GM23338 (cell line): ENCODE results near the gene CHST13. TPM values are rescaled to one million over a fixed set of nuclear protein-coding genes. Genes with fewer than 3 reads are reported as not detected.

ENCODE experiments used
- ATAC-seq: fragments of 200-7000 bp; cut with Tn5 transposase; 3 replicates; pipeline ENCODE4 v1.9.1; 2020
- DNase-seq: peaks from one replicate; pipeline ENCODE4 v3.0.0-alpha.2; 2015; ENCODE audit warnings: low spot score
- H2AFZ ChIP-seq: fragments of 200-600 bp; sonication (generic); 2 replicates; pipeline ENCODE4 v1.8.0; 2016; ENCODE audit warnings: antibody characterized with exemption, mild to moderate bottlenecking, moderate library complexity
- H3F3A ChIP-seq: fragments of 200-600 bp; sonication (generic); replicated peaks from 2 replicates; pipeline ENCODE4 v1.8.0; 2017; ENCODE audit warnings: antibody characterized with exemption, mixed run types, low read depth
- H3K27ac ChIP-seq: fragments of 200-600 bp; sonication (generic); 2 replicates; pipeline ENCODE4 v1.6.1; 2016; ENCODE audit warnings: low read depth
- H3K27me3 ChIP-seq: fragments of 200-600 bp; sonication (generic); 2 replicates; pipeline ENCODE4 v1.8.0; 2016; ENCODE audit warnings: mild to moderate bottlenecking, mixed run types, moderate library complexity; ENCODE audit not compliant: insufficient read depth
- H3K36me3 ChIP-seq: fragments of 200-600 bp; sonication (generic); 2 replicates; pipeline ENCODE4 v1.8.0; 2016; ENCODE audit warnings: mild to moderate bottlenecking; ENCODE audit not compliant: insufficient read depth
- H3K4me1 ChIP-seq: fragments of 200-600 bp; sonication (generic); 2 replicates; pipeline ENCODE4 v1.8.0; 2016; ENCODE audit warnings: mild to moderate bottlenecking, moderate library complexity; ENCODE audit not compliant: insufficient read depth
- H3K4me2 ChIP-seq: fragments of 200-600 bp; sonication (generic); 2 replicates; pipeline ENCODE4 v1.7.1; 2017; ENCODE audit warnings: mixed run types
- H3K4me3 ChIP-seq: fragments of 200-600 bp; sonication (generic); 2 replicates; pipeline ENCODE4 v1.6.1; 2016; ENCODE audit warnings: mixed run types
- H3K79me2 ChIP-seq: fragments of 200-600 bp; sonication (generic); replicated peaks from 2 replicates; pipeline ENCODE4 v1.8.0; 2017; ENCODE audit warnings: mild to moderate bottlenecking; ENCODE audit not compliant: insufficient read depth
- H3K9me2 ChIP-seq: fragments of 200-600 bp; sonication (generic); 2 replicates; pipeline ENCODE4 v1.8.0; 2017; ENCODE audit not compliant: insufficient read depth
- H4K20me1 ChIP-seq: fragments of 200-600 bp; sonication (generic); replicated peaks from 2 replicates; pipeline ENCODE4 v1.8.0; 2017; ENCODE audit warnings: mild to moderate bottlenecking; ENCODE audit not compliant: insufficient read depth
- H3K27ac Mint-ChIP-seq: 2 replicates; pipeline ENCODE4 v1.8.0; 2020; ENCODE audit warnings: inconsistent platforms, mild to moderate bottlenecking, moderate library complexity, mixed read lengths
- H3K27me3 Mint-ChIP-seq: 3 replicates; pipeline ENCODE4 v1.8.0; 2022; ENCODE audit warnings: low read depth, mild to moderate bottlenecking, moderate library complexity, mixed read lengths, inconsistent platforms; ENCODE audit not compliant: insufficient read depth, poor library complexity
- H3K36me3 Mint-ChIP-seq: 3 replicates; pipeline ENCODE4 v1.8.0; 2021; ENCODE audit warnings: low read depth, mild to moderate bottlenecking, inconsistent platforms, moderate library complexity, mixed read lengths
- H3K4me1 Mint-ChIP-seq: 3 replicates; pipeline ENCODE4 v1.8.0; 2020; ENCODE audit warnings: mild to moderate bottlenecking, inconsistent platforms, mixed read lengths
- H3K4me3 Mint-ChIP-seq: 3 replicates; pipeline ENCODE4 v1.8.0; 2021; ENCODE audit warnings: moderate library complexity, mild to moderate bottlenecking, inconsistent platforms, mixed read lengths
- H3K9me3 Mint-ChIP-seq: 3 replicates; pipeline ENCODE4 v1.8.0; 2020; ENCODE audit warnings: moderate library complexity, mild to moderate bottlenecking, inconsistent platforms, mixed read lengths
- CREB1 ChIP-seq: fragments of 250-450 bp; sonication (Bioruptor Pico); IDR thresholded peaks from 2 replicates; pipeline ENCODE4 v1.5.0; 2020; ENCODE audit warnings: low read depth, mild to moderate bottlenecking, moderate library complexity
- CTCF ChIP-seq, 2 experiments: fragments of 200-600 bp in 1 of 2; sonication (generic) in 1 of 2; conservative IDR thresholded peaks; 2 replicates each; pipeline versions ENCODE4 v1.5.1 to v1.6.1; 2016 to 2017; ENCODE audit warnings: antibody characterized with exemption in 2 of 2, low read depth in 2 of 2, mild to moderate bottlenecking in 2 of 2, moderate library complexity in 1 of 2
- ETS1 ChIP-seq: IDR thresholded peaks from 2 replicates; pipeline ENCODE4 v1.6.1; 2016; ENCODE audit warnings: antibody characterized with exemption
- EZH2 ChIP-seq: fragments of 200-600 bp; sonication (generic); IDR thresholded peaks from one replicate; pipeline ENCODE4 v1.8.0; 2017; ENCODE audit warnings: antibody characterized with exemption, mild to moderate bottlenecking, low read depth; ENCODE audit not compliant: unreplicated experiment
- EZH2phosphoT487 ChIP-seq: fragments of 200-600 bp; sonication (generic); IDR thresholded peaks from one replicate; pipeline ENCODE4 v1.8.1; 2018; ENCODE audit warnings: antibody characterized with exemption; ENCODE audit not compliant: unreplicated experiment
- JUNB ChIP-seq: IDR thresholded peaks from one replicate; pipeline ENCODE4 v1.6.1; 2016; ENCODE audit warnings: antibody characterized with exemption; ENCODE audit not compliant: unreplicated experiment
- NANOG ChIP-seq: IDR thresholded peaks from 2 replicates; pipeline ENCODE4 v1.6.1; 2016; ENCODE audit warnings: antibody characterized with exemption, borderline replicate concordance
- POLR2AphosphoS5 ChIP-seq: IDR thresholded peaks from 2 replicates; pipeline ENCODE4 v1.6.1; 2016; ENCODE audit warnings: antibody characterized with exemption, low read depth
- REST ChIP-seq: IDR thresholded peaks from one replicate; pipeline ENCODE4 v1.6.1; 2018; ENCODE audit warnings: antibody characterized with exemption; ENCODE audit not compliant: unreplicated experiment
- STAT1 ChIP-seq: IDR thresholded peaks from one replicate; pipeline ENCODE4 v1.6.1; 2016; ENCODE audit warnings: antibody characterized with exemption; ENCODE audit not compliant: unreplicated experiment
- ZNF114 ChIP-seq: fragments of 250-450 bp; sonication (Bioruptor Pico); IDR thresholded peaks from 2 replicates; pipeline ENCODE4 v1.5.0; 2020; ENCODE audit warnings: mild to moderate bottlenecking, moderate library complexity
- ZNF331 ChIP-seq: fragments of 250-450 bp; sonication (Bioruptor Pico); IDR thresholded peaks from 2 replicates; pipeline ENCODE4 v1.5.0; 2020; ENCODE audit warnings: low read depth, mild to moderate bottlenecking, moderate library complexity
- ZNF462 ChIP-seq: fragments of 250-450 bp; sonication (Bioruptor Pico); IDR thresholded peaks from 2 replicates; pipeline ENCODE4 v1.5.0; 2020; ENCODE audit warnings: mild to moderate bottlenecking, moderate library complexity
- polyA plus RNA-seq: library from polyadenylated mRNA; unstranded; fragments of >200 nt; fragmentation: Nextera tagmentation; extraction: Ambion mirVana; gene quantifications from 2 replicates; pipeline ENCODE4 v1.2.1, GENCODE V29; 2016
- total RNA-seq: library from RNA; depleted of rRNA; stranded (reverse); fragments of >200 nt; shearing (Covaris generic); gene quantifications from 2 replicates; pipeline ENCODE4 v1.2.3, GENCODE V29; 2014

The CHST13 gene
- total and polyA plus RNA-seq, 2 experiments from 2014 or later = 3.7 to 8.4 TPM

- DNase-seq = no peak
- ATAC-seq = no peak
- Histone ChIP-seq H3K4me2 (no peak overlapping the region), H3K27me3 (peaks cover 11% of the 10 kb centered on the region; the same call in 1 of the 2 replicates), H3K4me1 (peaks cover 6% of the 10 kb centered on the region), H3K79me2 (no peaks in the 10 kb centered on the region), H3F3A (0 out of 2 replicates have a peak, but pooled peaks cover 5% of the 10 kb centered on the region), H3K4me3 (no peak overlapping the region), H2AFZ (no peak overlapping the region), H3K36me3 (no peaks in the 10 kb centered on the region), H3K27ac (no peak overlapping the region), H4K20me1 (no peaks in the 10 kb centered on the region), H3K9me2 (no peaks in the 10 kb centered on the region)
- H3K27ac Mint-ChIP-seq = no peak overlapping the region
- TF ChIP-seq ZNF114 (CRISPR knock-in tag) = no peak
- TF ChIP-seq POLR2AphosphoS5 = no peak
- TF ChIP-seq ETS1 = no peak
- TF ChIP-seq ZNF331 (CRISPR knock-in tag) = no peak
- TF ChIP-seq JUNB = no peak
- TF ChIP-seq STAT1 = no peak
- TF ChIP-seq CREB1 (CRISPR knock-in tag) = no peak
- no peak for TF ChIP-seq ZNF462
- no peak for TF ChIP-seq EZH2phosphoT487
- no peak for TF ChIP-seq EZH2
- TF ChIP-seq NANOG = no peak
- TF ChIP-seq CTCF (conservative IDR thresholded peaks at IDR 0.05; ENCODE audit: low read depth in 2 of 2) = no peak
- TF ChIP-seq REST = no peak
- no peak overlapping the region for H3K4me3 Mint-ChIP-seq
- H3K36me3 Mint-ChIP-seq = peaks cover 3% of the 10 kb centered on the region; the same call in 1 of the 3 replicates
- no peaks in the 10 kb centered on the region for H3K9me3 Mint-ChIP-seq
- peaks cover 24% of the 10 kb centered on the region for H3K4me1 Mint-ChIP-seq
- peaks cover 13% of the 10 kb centered on the region for H3K27me3 Mint-ChIP-seq
Observed at GRCh38 chr3:126543457-126544061, 19.6 kb downstream of the CHST13 start.
